Glomerular visceral epithelial cell (primary cell): ENCODE data around the gene USH2A.

Source experiments
- DNase-seq: peaks from one replicate; pipeline ENCODE4 v3.0.0-alpha.2; 2016; ENCODE audit errors: extremely low spot score

Gene USH2A

GRCh38 chr1:215717677-215718426 lies 705.4 kb downstream of the USH2A start:
- no peak for DNase-seq

DNA sequence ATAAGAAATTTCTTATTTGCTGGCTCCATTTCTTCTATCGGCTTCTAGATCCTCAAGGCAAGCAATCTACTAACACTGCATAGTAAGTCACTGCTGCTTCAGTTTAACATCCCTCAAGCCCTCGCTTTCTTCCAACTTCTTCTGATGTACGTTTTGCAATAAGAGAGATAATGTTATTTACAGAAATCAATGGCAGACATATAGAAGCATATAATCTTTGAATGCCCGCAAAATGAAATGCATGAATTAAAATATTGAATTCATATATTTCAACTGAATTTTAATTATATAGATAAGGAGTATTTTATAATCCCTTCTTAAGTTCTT lies 712.4 kb downstream of the USH2A start:
- no peak for DNase-seq

GRCh38 chr1:215710036-215710898 lies 713.0 kb downstream of the USH2A start:
- DNase-seq = peak; percentile 46

DNA sequence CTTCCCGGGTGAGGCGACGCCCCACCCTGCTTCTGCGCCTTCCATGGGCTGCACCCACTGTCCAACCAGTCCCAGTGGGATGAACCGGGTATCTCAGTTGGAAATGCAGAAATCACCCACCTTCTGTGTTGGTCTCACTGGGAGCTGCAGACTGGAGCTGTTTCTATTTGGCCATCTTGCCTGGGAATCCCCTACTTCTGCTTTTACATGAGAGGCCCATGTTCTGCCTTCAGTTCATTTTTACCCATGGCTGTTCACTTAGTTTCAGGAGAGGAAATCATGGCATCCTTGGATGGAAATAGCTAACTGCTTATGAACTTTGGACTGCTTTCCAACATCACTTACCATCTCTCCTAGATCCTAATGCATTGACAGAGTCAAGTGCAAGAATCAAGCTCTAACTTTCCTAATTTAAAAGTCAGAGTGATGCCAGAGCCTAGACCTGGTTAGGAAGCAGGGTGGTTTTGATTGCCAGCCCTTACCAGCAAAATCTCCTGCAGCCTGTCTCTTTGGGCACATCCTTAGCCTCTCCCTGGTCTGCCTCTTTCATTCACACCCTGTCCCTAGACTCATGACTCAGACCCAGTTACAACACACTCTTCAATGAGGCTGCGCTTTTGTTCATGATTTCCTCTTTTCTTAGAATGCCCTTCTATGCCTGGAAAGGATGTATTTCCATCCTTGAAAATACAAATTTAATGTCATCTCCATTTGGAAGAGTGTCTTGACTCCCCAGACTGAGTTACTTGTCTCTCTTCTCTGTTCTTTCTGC lies 719.0 kb downstream of the USH2A start:
- no peak for DNase-seq

DNA sequence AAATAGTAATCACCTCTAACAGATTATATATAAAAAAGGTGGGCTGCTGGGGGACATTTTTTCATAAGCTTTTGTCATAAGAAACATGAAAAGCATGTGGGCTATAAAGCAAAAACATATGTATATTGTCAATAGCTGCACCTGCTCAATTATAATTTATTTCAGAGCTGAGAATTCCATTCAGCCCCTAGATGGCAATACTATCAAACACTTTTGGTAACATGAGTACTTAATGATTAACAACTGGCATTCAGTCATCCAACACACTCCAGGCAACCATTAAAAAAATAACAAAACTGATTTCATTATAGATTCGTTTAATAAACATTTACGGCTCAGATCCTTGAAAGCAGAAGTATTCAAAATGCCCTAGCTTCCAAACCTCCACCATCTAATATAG lies 741.0 kb downstream of the USH2A start:
- peak; percentile 35 for DNase-seq

- no peak for DNase-seq
These were observed 742.2 kb downstream of the USH2A start for GRCh38 chr1:215681041-215681440.

GRCh38 chr1:215679231-215679630 lies 744.0 kb downstream of the USH2A start:
- no peak for DNase-seq

- no peak for DNase-seq
These were observed 746.1 kb downstream of the USH2A start for GRCh38 chr1:215677112-215677511.

- DNase-seq = no peak
These were observed 749.3 kb downstream of the USH2A start for GRCh38 chr1:215673943-215674342.

DNA sequence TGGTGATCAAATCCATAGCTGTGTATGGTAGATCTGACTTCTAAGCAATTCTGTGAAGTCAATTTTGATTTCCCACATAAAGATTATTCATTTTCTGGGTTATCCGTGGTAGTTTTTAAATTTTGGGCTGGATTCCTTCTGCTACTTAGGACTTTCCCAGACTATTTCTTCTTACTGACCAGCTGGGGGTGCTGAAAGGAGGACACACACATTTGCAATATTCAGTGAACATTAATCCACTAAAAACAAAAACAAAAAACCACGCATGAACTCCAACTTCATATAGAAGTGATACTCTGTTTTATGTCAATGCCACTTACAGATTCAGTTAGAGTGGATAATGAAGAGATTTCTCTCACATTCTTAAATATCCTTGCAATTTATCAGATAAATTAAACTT lies 750.8 kb downstream of the USH2A start:
- no peak for DNase-seq

- DNase-seq = no peak
These were observed 753.3 kb downstream of the USH2A start for GRCh38 chr1:215669806-215670491.

GRCh38 chr1:215667761-215668160 lies 755.5 kb downstream of the USH2A start:
- DNase-seq = no peak

- peak; percentile 52 for DNase-seq
These were observed 758.0 kb downstream of the USH2A start for GRCh38 chr1:215665215-215665614.

GRCh38 chr1:215661033-215661432 lies 762.2 kb downstream of the USH2A start:
- DNase-seq = no peak

GRCh38 chr1:215660259-215660658 lies 763.0 kb downstream of the USH2A start:
- no peak for DNase-seq

DNA sequence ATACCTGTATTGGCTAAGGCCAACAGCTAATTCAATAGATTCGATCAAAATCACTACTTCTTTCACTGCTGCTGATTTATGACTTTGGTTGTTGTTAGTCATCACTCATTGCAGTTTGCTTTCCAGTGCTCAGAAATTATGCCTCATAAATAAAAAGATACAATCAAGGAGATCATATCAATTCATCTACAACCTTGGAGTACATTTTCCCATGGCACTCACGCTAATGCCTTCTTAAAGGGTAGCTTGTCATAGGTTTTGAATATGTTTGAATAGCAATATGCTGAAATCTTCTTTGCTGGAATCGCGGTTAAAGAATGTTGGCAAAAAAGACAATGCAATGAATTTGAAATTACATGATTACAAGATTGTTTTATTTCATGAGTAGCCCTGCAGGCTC lies 766.2 kb downstream of the USH2A start:
- DNase-seq = no peak

DNA sequence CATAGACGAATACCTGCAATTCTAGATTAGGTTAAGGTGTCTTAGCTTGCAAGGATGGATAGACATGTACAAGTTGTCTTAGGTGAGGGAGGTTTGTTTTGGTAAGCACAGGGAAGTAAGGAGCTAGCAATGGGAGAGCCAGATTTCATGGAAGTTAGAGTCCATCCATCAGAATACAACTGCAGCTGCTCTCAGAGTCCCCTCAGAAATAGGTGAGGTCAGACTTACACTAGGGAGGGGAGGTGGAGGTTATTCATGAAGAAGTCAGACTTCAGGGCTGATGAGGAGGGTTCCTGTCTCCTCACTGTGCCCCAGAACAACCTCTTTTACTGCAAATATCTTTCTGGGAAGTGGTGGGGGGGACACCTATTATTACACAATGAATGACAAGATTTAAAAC lies 770.9 kb downstream of the USH2A start:
- no peak for DNase-seq

DNA sequence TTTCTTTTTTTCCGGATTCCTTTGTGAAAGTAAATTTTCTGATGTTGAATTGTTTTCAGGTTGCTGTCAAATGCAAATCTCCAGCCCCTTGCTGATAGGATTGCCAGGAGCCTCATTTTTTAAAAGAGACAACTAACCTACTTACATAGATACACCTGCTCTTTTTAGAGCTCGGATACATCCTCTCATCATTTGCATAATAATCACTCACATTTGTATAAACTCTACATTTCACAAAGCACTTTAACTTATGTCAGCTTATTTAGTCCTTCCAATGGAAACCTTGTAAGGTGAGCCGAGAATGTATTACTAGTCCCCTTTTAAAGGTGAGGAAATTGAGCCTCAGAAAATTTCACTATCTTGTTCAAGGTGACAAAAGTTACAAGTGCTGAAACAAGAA lies 771.4 kb downstream of the USH2A start:
- no peak for DNase-seq

GRCh38 chr1:215650446-215651149 lies 772.6 kb downstream of the USH2A start:
- DNase-seq = no peak

DNA sequence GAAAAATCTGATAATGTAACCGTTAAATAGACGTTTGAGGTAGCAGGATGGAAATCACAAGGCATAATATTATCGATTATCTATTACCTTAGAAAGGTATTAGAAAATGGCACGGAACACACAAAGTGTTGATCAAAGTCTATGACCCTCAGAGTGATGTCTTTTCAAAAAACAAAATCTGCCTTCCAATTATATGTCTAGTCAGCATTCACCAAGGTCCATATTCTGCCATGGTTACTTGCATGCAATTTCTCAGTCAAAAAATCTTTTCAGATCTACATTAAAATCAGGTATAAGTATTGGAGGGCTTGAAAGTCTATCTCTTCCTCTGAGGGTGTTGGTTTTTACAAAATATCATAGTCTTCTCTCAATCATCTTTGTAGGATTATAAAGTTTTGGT lies 774.3 kb downstream of the USH2A start:
- DNase-seq = no peak

DNA sequence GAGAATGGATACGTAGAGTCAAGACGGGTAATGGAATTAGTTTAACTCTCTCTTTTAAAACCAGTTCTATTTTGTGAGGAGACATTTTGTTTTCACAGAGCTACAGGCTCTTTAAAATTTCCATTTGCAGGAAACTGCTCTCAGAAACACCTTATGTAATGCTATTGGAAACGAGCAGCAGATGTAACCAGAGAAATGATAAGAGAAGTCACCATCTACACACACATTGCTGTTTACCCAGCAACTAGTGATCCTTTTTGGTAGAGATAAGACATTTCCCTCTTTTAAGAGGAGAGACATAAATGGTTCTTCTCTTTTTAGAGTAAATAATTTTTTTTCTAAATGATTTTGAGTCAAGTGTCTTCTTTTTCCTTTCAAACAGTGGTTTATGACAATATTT lies 775.5 kb downstream of the USH2A start:
- DNase-seq = no peak
